DOHH2 (cell line): ENCODE measurements around the gene SLC5A10.

Experiments
- H3F3A ChIP-seq: fragments of 200-600 bp; sonication (generic), shearing (Covaris generic); 2 replicates; pipeline ENCODE4 v1.6.0; 2016; ENCODE audit warnings: antibody characterized with exemption, mild to moderate bottlenecking; ENCODE audit not compliant: control insufficient read depth, insufficient read depth
- H3K27ac ChIP-seq: fragments of 200-600 bp; sonication (generic); 2 replicates; pipeline ENCODE4 v1.5.1; 2014; ENCODE audit warnings: low read depth, mild to moderate bottlenecking, low read length, moderate library complexity
- H3K27me3 ChIP-seq: fragments of 200-600 bp; sonication (generic); 2 replicates; pipeline ENCODE4 v1.6.1; 2014; ENCODE audit warnings: mild to moderate bottlenecking, low read length, mixed read lengths; ENCODE audit not compliant: control insufficient read depth
- H3K36me3 ChIP-seq: fragments of 200-600 bp; sonication (generic); 2 replicates; pipeline ENCODE4 v1.6.1; 2014; ENCODE audit warnings: mild to moderate bottlenecking, low read length, moderate library complexity, mixed read lengths; ENCODE audit not compliant: control insufficient read depth
- H3K4me1 ChIP-seq: fragments of 200-600 bp; sonication (generic); 2 replicates; pipeline ENCODE4 v1.6.1; 2014; ENCODE audit warnings: mild to moderate bottlenecking, low read length, mixed read lengths; ENCODE audit not compliant: control insufficient read depth
- H3K4me2 ChIP-seq: fragments of 200-600 bp; sonication (generic); 2 replicates; pipeline ENCODE4 v1.6.0; 2014; ENCODE audit warnings: mild to moderate bottlenecking, low read length, moderate library complexity
- H3K4me3 ChIP-seq: fragments of 200-600 bp; sonication (generic); 2 replicates; pipeline ENCODE4 v1.5.1; 2014; ENCODE audit warnings: mild to moderate bottlenecking, low read length, mixed read lengths
- H3K79me2 ChIP-seq: fragments of 200-600 bp; sonication (generic); 2 replicates; pipeline ENCODE4 v1.6.1; 2014; ENCODE audit warnings: mild to moderate bottlenecking, low read length, mixed read lengths; ENCODE audit not compliant: control insufficient read depth
- H3K9me2 ChIP-seq: fragments of 200-600 bp; sonication (generic); replicated peaks from 2 replicates; pipeline ENCODE4 v1.6.1; 2014; ENCODE audit warnings: mild to moderate bottlenecking, low read length, mixed read lengths; ENCODE audit not compliant: control insufficient read depth
- H3K9me3 ChIP-seq: fragments of 200-600 bp; sonication (generic); 2 replicates; pipeline ENCODE4 v1.6.1; 2014; ENCODE audit warnings: antibody characterized with exemption, low read length, mixed read lengths; ENCODE audit not compliant: control insufficient read depth, insufficient read depth
- H4K20me1 ChIP-seq: fragments of 200-600 bp; sonication (generic); 2 replicates; pipeline ENCODE4 v1.6.0; 2014; ENCODE audit warnings: low read depth, mild to moderate bottlenecking, antibody characterized with exemption, low read length, moderate library complexity; ENCODE audit not compliant: control insufficient read depth, insufficient read depth
- CTCF ChIP-seq: fragments of 200-600 bp; sonication (generic); IDR thresholded peaks from one replicate; pipeline ENCODE4 v1.5.1; 2014; ENCODE audit warnings: antibody characterized with exemption, mild to moderate bottlenecking, low read depth, low read length; ENCODE audit not compliant: poor library complexity, severe bottlenecking
- EZH2phosphoT487 ChIP-seq: fragments of 200-600 bp; sonication (generic); IDR thresholded peaks from 2 replicates; pipeline ENCODE4 v1.6.1; 2017; ENCODE audit warnings: borderline replicate concordance, mild to moderate bottlenecking, antibody characterized with exemption, low read length, moderate library complexity, mixed read lengths

SLC5A10 gene

GRCh38 chr17:18993905-18994526, 42.1 kb downstream of the SLC5A10 start:
- H3F3A ChIP-seq: no peaks in the 10 kb centered on the region
- H3K9me2 ChIP-seq: no peaks in the 10 kb centered on the region
- H3K27ac ChIP-seq: no peak overlapping the region
- H3K36me3 ChIP-seq: peaks cover 13% of the 10 kb centered on the region
- no peak overlapping the region for H3K4me3 ChIP-seq
- TF ChIP-seq CTCF: no peak
- TF ChIP-seq EZH2phosphoT487: no peak
- no peak overlapping the region for H3K4me2 ChIP-seq
- no peaks in the 10 kb centered on the region for H3K27me3 ChIP-seq
- H3K79me2 ChIP-seq: peaks cover 23% of the 10 kb centered on the region
- H4K20me1 ChIP-seq: no peaks in the 10 kb centered on the region
- H3K9me3 ChIP-seq: peaks cover 11% of the 10 kb centered on the region
- H3K4me1 ChIP-seq: peaks cover 16% of the 10 kb centered on the region

GRCh38 chr17:18994631-18995030, 42.7 kb downstream of the SLC5A10 start:
- H3K9me3 ChIP-seq: peaks cover 11% of the 10 kb centered on the region
- H3K4me3 ChIP-seq: no peak overlapping the region
- H3K9me2 ChIP-seq: no peaks in the 10 kb centered on the region
- peaks cover 23% of the 10 kb centered on the region for H3K79me2 ChIP-seq
- H3K4me2 ChIP-seq: no peak overlapping the region
- H3K27ac ChIP-seq: no peak overlapping the region
- H3K36me3 ChIP-seq: peaks cover 13% of the 10 kb centered on the region
- H3K4me1 ChIP-seq: peaks cover 16% of the 10 kb centered on the region
- no peaks in the 10 kb centered on the region for H4K20me1 ChIP-seq
- no peaks in the 10 kb centered on the region for H3K27me3 ChIP-seq
- no peak for TF ChIP-seq EZH2phosphoT487
- no peak for TF ChIP-seq CTCF
- no peaks in the 10 kb centered on the region for H3F3A ChIP-seq

GRCh38 chr17:18995220-18995619, 43.3 kb downstream of the SLC5A10 start:
- no peaks in the 10 kb centered on the region for H3F3A ChIP-seq
- peaks cover 13% of the 10 kb centered on the region for H3K36me3 ChIP-seq
- H3K4me3 ChIP-seq: no peak overlapping the region
- H3K9me3 ChIP-seq: peaks cover 11% of the 10 kb centered on the region
- no peak overlapping the region for H3K4me2 ChIP-seq
- TF ChIP-seq EZH2phosphoT487: no peak
- TF ChIP-seq CTCF: no peak
- no peaks in the 10 kb centered on the region for H3K27me3 ChIP-seq
- H3K27ac ChIP-seq: no peak overlapping the region
- H3K9me2 ChIP-seq: no peaks in the 10 kb centered on the region
- H4K20me1 ChIP-seq: no peaks in the 10 kb centered on the region
- H3K79me2 ChIP-seq: peaks cover 23% of the 10 kb centered on the region
- H3K4me1 ChIP-seq: peaks cover 16% of the 10 kb centered on the region
